HepG2 (cell line): Measurements from ENCODE around the gene ZNF513. TPM values are rescaled to one million over a fixed set of nuclear protein-coding genes. Genes with fewer than 3 reads are reported as not detected.
A peak's percentile ranks its signal among the peaks of the same experiment; 100 is the strongest.

ENCODE experiments used
- BATF2 ChIP-seq: sonication (generic); formaldehyde crosslinking; IDR thresholded peaks from 2 replicates; pipeline ENCODE4 v1.8.0; 2022; ENCODE audit warnings: mild to moderate bottlenecking, missing genetic modification reagents, moderate library complexity
- CCDC6 ChIP-seq: sonication (generic); formaldehyde crosslinking; IDR thresholded peaks from 2 replicates; pipeline ENCODE4 v1.8.1; 2022; ENCODE audit warnings: mild to moderate bottlenecking, missing genetic modification reagents, moderate library complexity
- FOSL2 ChIP-seq: sonication (generic); formaldehyde crosslinking; IDR thresholded peaks from 2 replicates; pipeline ENCODE4 v1.4.0; 2020; ENCODE audit warnings: missing genetic modification reagents
- FUBP1 ChIP-seq: sonication (generic); formaldehyde crosslinking; IDR thresholded peaks from 2 replicates; pipeline ENCODE4 v1.5.1; 2020; ENCODE audit warnings: missing genetic modification reagents, mild to moderate bottlenecking, borderline replicate concordance
- GPN1 ChIP-seq: sonication (generic); formaldehyde crosslinking; IDR thresholded peaks from 2 replicates; pipeline ENCODE4 v1.5.1; 2020; ENCODE audit warnings: missing genetic modification reagents, borderline replicate concordance
- KDM6A ChIP-seq: IDR thresholded peaks from 2 replicates; pipeline ENCODE4 v1.6.1; 2016; ENCODE audit warnings: low read depth
- MATR3 ChIP-seq: sonication (generic); formaldehyde crosslinking; IDR thresholded peaks from 2 replicates; pipeline ENCODE4 v1.4.0; 2020; ENCODE audit warnings: missing genetic modification reagents
- MEIS1 ChIP-seq: sonication (generic); formaldehyde crosslinking; IDR thresholded peaks from 2 replicates; pipeline ENCODE4 v1.9.0; 2021; ENCODE audit warnings: mild to moderate bottlenecking, missing genetic modification reagents, moderate library complexity, borderline replicate concordance
- MXD1 ChIP-seq: sonication (generic); formaldehyde crosslinking; IDR thresholded peaks from 2 replicates; pipeline ENCODE4 v1.4.0; 2020; ENCODE audit warnings: mild to moderate bottlenecking, missing genetic modification reagents
- PLSCR1 ChIP-seq: sonication (generic); formaldehyde crosslinking; IDR thresholded peaks from 2 replicates; pipeline ENCODE4 v1.5.0; 2020; ENCODE audit warnings: missing genetic modification reagents, mild to moderate bottlenecking, borderline replicate concordance
- RARG ChIP-seq: sonication (generic); formaldehyde crosslinking; IDR thresholded peaks from 2 replicates; pipeline ENCODE4 v1.4.0; 2020; ENCODE audit warnings: low read depth, mild to moderate bottlenecking, missing genetic modification reagents
- SNAI1 ChIP-seq: sonication (generic); formaldehyde crosslinking; IDR thresholded peaks from 2 replicates; pipeline ENCODE4 v1.5.0; 2020; ENCODE audit warnings: mild to moderate bottlenecking, missing genetic modification reagents, borderline replicate concordance
- TERF1 ChIP-seq: sonication (generic); formaldehyde crosslinking; IDR thresholded peaks from 2 replicates; pipeline ENCODE4 v1.8.0; 2022; ENCODE audit warnings: mild to moderate bottlenecking, missing genetic modification reagents, moderate library complexity
- ZBTB21 ChIP-seq: sonication (generic); formaldehyde crosslinking; IDR thresholded peaks from 2 replicates; pipeline ENCODE4 v1.4.0; 2020; ENCODE audit warnings: missing genetic modification reagents
- ZMYM2 ChIP-seq: sonication (generic); formaldehyde crosslinking; IDR thresholded peaks from 2 replicates; pipeline ENCODE4 v1.8.0; 2022; ENCODE audit warnings: mild to moderate bottlenecking, missing genetic modification reagents
- ZNF230 ChIP-seq: sonication (generic); formaldehyde crosslinking; IDR thresholded peaks from 2 replicates; pipeline ENCODE4 v1.4.0; 2020; ENCODE audit warnings: mild to moderate bottlenecking, missing genetic modification reagents
- ZNF446 ChIP-seq: sonication (generic); formaldehyde crosslinking; IDR thresholded peaks from 2 replicates; pipeline ENCODE4 v1.5.0; 2020; ENCODE audit warnings: mild to moderate bottlenecking, missing genetic modification reagents
- ZNF709 ChIP-seq: sonication (generic); formaldehyde crosslinking; IDR thresholded peaks from 2 replicates; pipeline ENCODE4 v1.5.0; 2020; ENCODE audit warnings: mild to moderate bottlenecking, missing genetic modification reagents
- ZNF761 ChIP-seq: sonication (generic); formaldehyde crosslinking; conservative IDR thresholded peaks from 2 replicates; pipeline ENCODE4 v1.4.0; 2020; ENCODE audit warnings: mild to moderate bottlenecking, missing genetic modification reagents
- polyA plus RNA-seq, 8 experiments: library from polyadenylated mRNA; depleted of rRNA in 3 of 8; stranded (reverse) in 7 of 8; unstranded in 1 of 8; fragments of >200 nt; fragmentation: Illumina TruSeq in 4 of 8; extraction: Trizol in 4 of 8; gene quantifications; 2 replicates each; pipeline versions ENCODE4 v1.2.1 to v1.2.3, GENCODE V29; 2011 to 2016; ENCODE audit warnings: low read depth in 4 of 8, missing spikeins in 1 of 8, mixed read lengths in 1 of 8; ENCODE audit not compliant: insufficient read depth in 1 of 8
- total RNA-seq, 5 experiments: library from RNA; depleted of rRNA; stranded (reverse); fragments of >200 nt; fragmentation: Illumina TruSeq; extraction: Trizol; gene quantifications; 2 replicates each; pipeline ENCODE4 v1.2.3, GENCODE V29; 2016; ENCODE audit warnings: low read depth in 1 of 5
- TF ChIP-seq, protein P1 (sequence below): sonication (generic); formaldehyde crosslinking; IDR thresholded peaks from 2 replicates; pipeline ENCODE4 v1.8.1; 2022; ENCODE audit warnings: low read depth, mild to moderate bottlenecking, missing genetic modification reagents

Gene ZNF513
- total and polyA plus RNA-seq, 2 of the 13 experiments (the other 11 are each of a cell fraction or from before 2014, with no cell fraction given) = 4.9 to 6.3 TPM

GRCh38 chr2:27412419-27413152 is 32.1 kb upstream of the ZNF513 start (continued):
- TF ChIP-seq BATF2 (CRISPR knock-in tag) (no peak), TERF1 (CRISPR knock-in tag) (no peak), PLSCR1 (no peak), GPN1 (no peak), SNAI1 (CRISPR knock-in tag) (no peak), ZBTB21 (CRISPR knock-in tag) (no peak), ZNF230 (CRISPR knock-in tag) (no peak), ZNF446 (CRISPR knock-in tag) (no peak), CCDC6 (CRISPR knock-in tag) (no peak), MEIS1 (no peak), MATR3 (CRISPR knock-in tag) (no peak), KDM6A (CRISPR knock-in tag) (peak; percentile 39; the same call in 1 of the 2 replicates), ZNF761 (CRISPR knock-in tag) (no peak), ZMYM2 (CRISPR knock-in tag) (no peak), MXD1 (no peak), FUBP1 (CRISPR knock-in tag) (no peak), ZNF709 (CRISPR knock-in tag) (no peak), RARG (CRISPR knock-in tag) (no peak), FOSL2 (CRISPR knock-in tag) (peak; percentile 30; the same call in 1 of the 2 replicates)
- TF ChIP-seq, protein P1, sequence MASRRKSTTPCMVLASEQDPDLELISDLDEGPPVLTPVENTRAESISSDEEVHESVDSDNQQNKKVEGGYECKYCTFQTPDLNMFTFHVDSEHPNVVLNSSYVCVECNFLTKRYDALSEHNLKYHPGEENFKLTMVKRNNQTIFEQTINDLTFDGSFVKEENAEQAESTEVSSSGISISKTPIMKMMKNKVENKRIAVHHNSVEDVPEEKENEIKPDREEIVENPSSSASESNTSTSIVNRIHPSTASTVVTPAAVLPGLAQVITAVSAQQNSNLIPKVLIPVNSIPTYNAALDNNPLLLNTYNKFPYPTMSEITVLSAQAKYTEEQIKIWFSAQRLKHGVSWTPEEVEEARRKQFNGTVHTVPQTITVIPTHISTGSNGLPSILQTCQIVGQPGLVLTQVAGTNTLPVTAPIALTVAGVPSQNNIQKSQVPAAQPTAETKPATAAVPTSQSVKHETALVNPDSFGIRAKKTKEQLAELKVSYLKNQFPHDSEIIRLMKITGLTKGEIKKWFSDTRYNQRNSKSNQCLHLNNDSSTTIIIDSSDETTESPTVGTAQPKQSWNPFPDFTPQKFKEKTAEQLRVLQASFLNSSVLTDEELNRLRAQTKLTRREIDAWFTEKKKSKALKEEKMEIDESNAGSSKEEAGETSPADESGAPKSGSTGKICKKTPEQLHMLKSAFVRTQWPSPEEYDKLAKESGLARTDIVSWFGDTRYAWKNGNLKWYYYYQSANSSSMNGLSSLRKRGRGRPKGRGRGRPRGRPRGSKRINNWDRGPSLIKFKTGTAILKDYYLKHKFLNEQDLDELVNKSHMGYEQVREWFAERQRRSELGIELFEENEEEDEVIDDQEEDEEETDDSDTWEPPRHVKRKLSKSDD (CRISPR knock-in tag) = no peak
